Measurements from ENCODE around the gene KCND2. TPM values are rescaled to one million over a fixed set of nuclear protein-coding genes. Genes with fewer than 3 reads are reported as not detected.

Gene KCND2
- total RNA-seq, 1 experiment from 2014 or later, result not detected

DNA sequence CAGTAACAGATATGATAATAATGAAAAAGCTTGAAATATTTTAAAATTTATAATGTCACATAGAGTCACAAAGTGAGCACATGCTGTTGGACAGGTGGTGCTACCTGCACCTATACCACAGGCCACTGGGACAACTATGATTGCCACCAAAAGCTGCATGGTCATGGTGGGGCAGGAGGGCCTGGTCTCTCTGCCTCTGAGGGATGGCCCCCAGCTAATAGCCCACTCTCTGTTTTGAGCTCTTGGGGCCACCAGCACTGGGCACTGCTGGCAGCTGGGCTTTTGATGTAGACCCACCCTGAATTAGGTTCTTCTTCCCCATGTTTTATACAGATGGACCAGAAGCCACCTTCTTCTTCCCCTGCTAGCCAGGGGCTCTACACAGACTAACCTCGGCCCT is 265.4 kb downstream of the KCND2 start:
- H3K36me3 ChIP-seq (ENCODE audit: control insufficient read depth, insufficient read depth, low read length), result no peaks in the 10 kb centered on the region
- ChIA-PET POLR2A (no interaction called here), CTCF (no interaction called here)
- TF ChIP-seq TCF7L2 (IDR thresholded peaks at IDR 0.05; ENCODE audit: low read depth, low read length) (no peak), POLR2AphosphoS5 (IDR thresholded peaks at IDR 0.05; ENCODE audit: low read depth, low read length) (no peak), SIN3A (IDR thresholded peaks at IDR 0.05; ENCODE audit: borderline replicate concordance, insufficient read depth, low read depth, low read length) (no peak)
- TF ChIP-seq, protein P1, sequence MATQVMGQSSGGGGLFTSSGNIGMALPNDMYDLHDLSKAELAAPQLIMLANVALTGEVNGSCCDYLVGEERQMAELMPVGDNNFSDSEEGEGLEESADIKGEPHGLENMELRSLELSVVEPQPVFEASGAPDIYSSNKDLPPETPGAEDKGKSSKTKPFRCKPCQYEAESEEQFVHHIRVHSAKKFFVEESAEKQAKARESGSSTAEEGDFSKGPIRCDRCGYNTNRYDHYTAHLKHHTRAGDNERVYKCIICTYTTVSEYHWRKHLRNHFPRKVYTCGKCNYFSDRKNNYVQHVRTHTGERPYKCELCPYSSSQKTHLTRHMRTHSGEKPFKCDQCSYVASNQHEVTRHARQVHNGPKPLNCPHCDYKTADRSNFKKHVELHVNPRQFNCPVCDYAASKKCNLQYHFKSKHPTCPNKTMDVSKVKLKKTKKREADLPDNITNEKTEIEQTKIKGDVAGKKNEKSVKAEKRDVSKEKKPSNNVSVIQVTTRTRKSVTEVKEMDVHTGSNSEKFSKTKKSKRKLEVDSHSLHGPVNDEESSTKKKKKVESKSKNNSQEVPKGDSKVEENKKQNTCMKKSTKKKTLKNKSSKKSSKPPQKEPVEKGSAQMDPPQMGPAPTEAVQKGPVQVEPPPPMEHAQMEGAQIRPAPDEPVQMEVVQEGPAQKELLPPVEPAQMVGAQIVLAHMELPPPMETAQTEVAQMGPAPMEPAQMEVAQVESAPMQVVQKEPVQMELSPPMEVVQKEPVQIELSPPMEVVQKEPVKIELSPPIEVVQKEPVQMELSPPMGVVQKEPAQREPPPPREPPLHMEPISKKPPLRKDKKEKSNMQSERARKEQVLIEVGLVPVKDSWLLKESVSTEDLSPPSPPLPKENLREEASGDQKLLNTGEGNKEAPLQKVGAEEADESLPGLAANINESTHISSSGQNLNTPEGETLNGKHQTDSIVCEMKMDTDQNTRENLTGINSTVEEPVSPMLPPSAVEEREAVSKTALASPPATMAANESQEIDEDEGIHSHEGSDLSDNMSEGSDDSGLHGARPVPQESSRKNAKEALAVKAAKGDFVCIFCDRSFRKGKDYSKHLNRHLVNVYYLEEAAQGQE (IDR thresholded peaks at IDR 0.05; ENCODE audit: insufficient read depth in 1 of 2, low read depth in 2 of 2, low read length in 1 of 2), result no peak
- TF ChIP-seq, protein P2, sequence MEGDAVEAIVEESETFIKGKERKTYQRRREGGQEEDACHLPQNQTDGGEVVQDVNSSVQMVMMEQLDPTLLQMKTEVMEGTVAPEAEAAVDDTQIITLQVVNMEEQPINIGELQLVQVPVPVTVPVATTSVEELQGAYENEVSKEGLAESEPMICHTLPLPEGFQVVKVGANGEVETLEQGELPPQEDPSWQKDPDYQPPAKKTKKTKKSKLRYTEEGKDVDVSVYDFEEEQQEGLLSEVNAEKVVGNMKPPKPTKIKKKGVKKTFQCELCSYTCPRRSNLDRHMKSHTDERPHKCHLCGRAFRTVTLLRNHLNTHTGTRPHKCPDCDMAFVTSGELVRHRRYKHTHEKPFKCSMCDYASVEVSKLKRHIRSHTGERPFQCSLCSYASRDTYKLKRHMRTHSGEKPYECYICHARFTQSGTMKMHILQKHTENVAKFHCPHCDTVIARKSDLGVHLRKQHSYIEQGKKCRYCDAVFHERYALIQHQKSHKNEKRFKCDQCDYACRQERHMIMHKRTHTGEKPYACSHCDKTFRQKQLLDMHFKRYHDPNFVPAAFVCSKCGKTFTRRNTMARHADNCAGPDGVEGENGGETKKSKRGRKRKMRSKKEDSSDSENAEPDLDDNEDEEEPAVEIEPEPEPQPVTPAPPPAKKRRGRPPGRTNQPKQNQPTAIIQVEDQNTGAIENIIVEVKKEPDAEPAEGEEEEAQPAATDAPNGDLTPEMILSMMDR (IDR thresholded peaks at IDR 0.05), result no peak
- DNase-seq (ENCODE audit: low read depth, low spot score) (no peak), ATAC-seq (no peak)
- intact Hi-C loops (cut with micrococcal nuclease; ENCODE audit: unreplicated experiment) (no loop called here), in situ Hi-C loops (cut with HindIII; ENCODE audit: low pct_unique_long_range_greater_than_20kb, low sequenced_read_pairs) (no loop called here)
- H3K27ac ChIP-seq (ENCODE audit: low read length), result no peak overlapping the region
- no peaks in the 10 kb centered on the region for H3K9me3 ChIP-seq (ENCODE audit: control insufficient read depth, insufficient read depth, low read depth, low read length)
- no peaks in the 10 kb centered on the region for H3K27me3 ChIP-seq (ENCODE audit: control insufficient read depth, insufficient read depth, low read length)
- H3K4me1 ChIP-seq (ENCODE audit: control insufficient read depth, insufficient read depth, low read length), result no peaks in the 10 kb centered on the region
- no peak overlapping the region for H3K4me3 ChIP-seq (ENCODE audit: low read depth in 2 of 2, low read length in 2 of 2)
- BruUV-seq (replicated peaks), result no TSS peak

DNA sequence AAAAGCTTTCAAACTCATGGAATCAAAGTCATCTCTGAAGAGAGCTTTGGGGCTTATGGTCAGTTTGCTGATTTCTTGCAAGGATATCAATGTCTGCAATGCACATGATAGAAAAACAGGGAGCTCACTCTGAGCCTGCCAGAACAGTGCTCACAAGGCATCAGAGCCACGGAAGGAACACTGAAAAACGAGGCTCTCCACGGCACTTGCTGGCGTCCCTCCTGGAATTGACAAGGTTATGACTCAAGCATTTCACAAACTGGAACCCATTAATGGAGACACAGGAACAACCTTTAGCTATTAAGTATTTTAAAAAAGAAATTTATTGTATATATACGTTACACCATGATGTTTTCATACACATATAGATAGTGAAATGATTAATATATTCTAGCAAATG is 266.3 kb downstream of the KCND2 start:
- no TSS peak for BruUV-seq (replicated peaks)
- ChIA-PET CTCF (no interaction called here), POLR2A (no interaction called here)

More for the DNA sequence above, 266.3 kb downstream of the KCND2 start:
- Histone ChIP-seq H3K36me3 (ENCODE audit: control insufficient read depth, insufficient read depth, low read length) (no peaks in the 10 kb centered on the region), H3K9me3 (ENCODE audit: control insufficient read depth, insufficient read depth, low read depth, low read length) (no peaks in the 10 kb centered on the region), H3K27me3 (ENCODE audit: control insufficient read depth, insufficient read depth, low read length) (no peaks in the 10 kb centered on the region), H3K4me1 (ENCODE audit: control insufficient read depth, insufficient read depth, low read length) (no peaks in the 10 kb centered on the region), H3K4me3 (ENCODE audit: low read depth in 2 of 2, low read length in 2 of 2) (no peak overlapping the region), H3K27ac (ENCODE audit: low read length) (no peak overlapping the region)
- ATAC-seq (no peak), DNase-seq (ENCODE audit: low read depth, low spot score) (no peak)
- intact Hi-C loops (cut with micrococcal nuclease; ENCODE audit: unreplicated experiment), result no loop called here
- TF ChIP-seq TCF7L2 (IDR thresholded peaks at IDR 0.05; ENCODE audit: low read depth, low read length) (no peak), SIN3A (IDR thresholded peaks at IDR 0.05; ENCODE audit: borderline replicate concordance, insufficient read depth, low read depth, low read length) (no peak), POLR2AphosphoS5 (IDR thresholded peaks at IDR 0.05; ENCODE audit: low read depth, low read length) (no peak)
- TF ChIP-seq, protein P1 (IDR thresholded peaks at IDR 0.05; ENCODE audit: insufficient read depth in 1 of 2, low read depth in 2 of 2, low read length in 1 of 2), result no peak
- TF ChIP-seq, protein P2 (IDR thresholded peaks at IDR 0.05), result no peak
- in situ Hi-C loops (cut with HindIII; ENCODE audit: low pct_unique_long_range_greater_than_20kb, low sequenced_read_pairs), result no loop called here

Measured in Panc1 (cell line).